Right lobe of liver (tissue), 6 donors: ENCODE results near the gene ZNF385B. TPM values are rescaled to one million over a fixed set of nuclear protein-coding genes. Genes with fewer than 3 reads are reported as not detected.

Experiments
- ATAC-seq, 4 donors: fragments of 200-7000 bp; cut with Tn5 transposase; one replicate each; pipeline ENCODE4 v1.9.1; 2020; ENCODE audit warnings: mild to moderate bottlenecking in 4 of 4, moderate library complexity in 4 of 4
- DNase-seq, 3 donors: peaks; one replicate each; pipeline ENCODE4 v3.0.0-alpha.2; 2020
- H3K27ac ChIP-seq, 3 donors: fragments of 200-600 bp; one replicate each; pipeline ENCODE4 v1.8.0; 2022
- H3K27me3 ChIP-seq, 2 donors: fragments of 200-600 bp; one replicate each; pipeline ENCODE4 v1.8.0; 2022
- H3K36me3 ChIP-seq, 4 donors: fragments of 200-600 bp; sonication (generic) in 1 of 4; one replicate each; pipeline versions ENCODE4 v1.5.1 to v1.8.0; 2017 to 2022; ENCODE audit warnings: control low read depth in 1 of 4
- H3K4me1 ChIP-seq, 4 donors: fragments of 200-600 bp; sonication (generic) in 1 of 4; one replicate each; pipeline versions ENCODE4 v1.5.1 to v1.8.0; 2017 to 2022; ENCODE audit warnings: control low read depth in 1 of 4
- H3K4me3 ChIP-seq, 3 donors: fragments of 200-600 bp; one replicate each; pipeline ENCODE4 v1.8.0; 2022
- H3K9me3 ChIP-seq, 4 donors: fragments of 200-600 bp; sonication (generic) in 1 of 4; one replicate each; pipeline versions ENCODE4 v1.5.1 to v1.8.0; 2017 to 2022; ENCODE audit warnings: control low read depth in 1 of 4
- POLR2A ChIP-seq: fragments of 450-650 bp; IDR thresholded peaks from one replicate; pipeline ENCODE4 v1.6.1; 2017; ENCODE audit warnings: antibody characterized with exemption, mild to moderate bottlenecking
- WGBS: methylation state at CpG from one replicate; pipeline ENCODE4 v1.1.6; 2018; ENCODE audit warnings: low coverage, low lambda C conversion rate; ENCODE audit not compliant: insufficient coverage; ENCODE audit errors: missing lambda C conversion rate; 5-methylcytosine and 5-hydroxymethylcytosine counted together
- intact Hi-C, 2 donors: fragments of 100-400 bp; cut with DNase I; formaldehyde crosslinking; loops; one replicate each; pipeline versions ENCODE4 v1.11.2 to v1.14.1; 2022
- total RNA-seq, 6 experiments: library from RNA; depleted of rRNA in 2 of 6; stranded (reverse); fragments of >200 nt in 2 of 6; fragmentation: NEBNext Ultra II Directional in 3 of 6; extraction: Animal tissue kit (Norgen Biotek cat#: 25700) in 3 of 6; gene quantifications; one replicate each; pipeline versions ENCODE4 v1.1.0 to v1.2.4, GENCODE V29; 2016 to 2023
- TF ChIP-seq, protein P1 (sequence below), 4 donors: fragments of 200-600 bp in 3 of 4; fragments of 450-650 bp in 1 of 4; IDR thresholded peaks; one replicate each; pipeline versions ENCODE4 v1.5.1 to v1.8.0; 2016 to 2022; ENCODE audit warnings: antibody characterized with exemption in 4 of 4, mild to moderate bottlenecking in 2 of 4
- donor health status: DM: no; HTN: yes; CAD: no.
- donor health status: DM: no; HTN: no; CAD: no.
- donor health status: DM: no; HTN: no; CAD: no.
- donor health status: DM: no; HTN: yes; CAD: no.
- donor health status: DM: no; HTN: yes; CAD: no.

ZNF385B gene
- total RNA-seq, 6 experiments from 2014 or later, result 3.9 to 15.7 (median 5.9) TPM

DNA sequence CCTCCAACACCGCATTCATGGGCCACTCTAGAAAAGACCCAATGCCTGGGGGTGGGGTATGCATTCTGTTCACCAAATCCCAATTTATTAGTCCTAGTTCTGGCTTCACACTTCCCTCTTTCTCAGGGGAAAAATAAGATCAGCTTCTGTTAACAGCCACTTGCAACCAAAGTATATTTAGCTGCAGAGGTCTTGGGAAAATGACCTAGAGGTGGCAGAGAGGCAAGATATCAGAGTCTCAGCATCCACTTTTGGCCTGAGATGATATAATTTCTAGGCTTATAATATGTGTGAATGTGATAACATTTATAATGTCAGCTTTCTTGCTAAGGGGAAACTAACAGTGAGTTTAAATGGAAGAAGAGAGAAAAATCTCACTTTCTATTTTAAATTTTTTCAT lies 89.1 kb downstream of the ZNF385B start:
- Histone ChIP-seq H3K4me3 (no peak overlapping the region), H3K36me3 (no peaks in the 10 kb centered on the region), H3K27me3 (no peaks in the 10 kb centered on the region), H3K9me3 (no peaks in the 10 kb centered on the region), H3K4me1 (no peaks in the 10 kb centered on the region), H3K27ac (no peak overlapping the region)
- 94% methylated on average over 1 of the region's 1 CpG for WGBS
- TF ChIP-seq POLR2A, result no peak
- TF ChIP-seq, protein P1, sequence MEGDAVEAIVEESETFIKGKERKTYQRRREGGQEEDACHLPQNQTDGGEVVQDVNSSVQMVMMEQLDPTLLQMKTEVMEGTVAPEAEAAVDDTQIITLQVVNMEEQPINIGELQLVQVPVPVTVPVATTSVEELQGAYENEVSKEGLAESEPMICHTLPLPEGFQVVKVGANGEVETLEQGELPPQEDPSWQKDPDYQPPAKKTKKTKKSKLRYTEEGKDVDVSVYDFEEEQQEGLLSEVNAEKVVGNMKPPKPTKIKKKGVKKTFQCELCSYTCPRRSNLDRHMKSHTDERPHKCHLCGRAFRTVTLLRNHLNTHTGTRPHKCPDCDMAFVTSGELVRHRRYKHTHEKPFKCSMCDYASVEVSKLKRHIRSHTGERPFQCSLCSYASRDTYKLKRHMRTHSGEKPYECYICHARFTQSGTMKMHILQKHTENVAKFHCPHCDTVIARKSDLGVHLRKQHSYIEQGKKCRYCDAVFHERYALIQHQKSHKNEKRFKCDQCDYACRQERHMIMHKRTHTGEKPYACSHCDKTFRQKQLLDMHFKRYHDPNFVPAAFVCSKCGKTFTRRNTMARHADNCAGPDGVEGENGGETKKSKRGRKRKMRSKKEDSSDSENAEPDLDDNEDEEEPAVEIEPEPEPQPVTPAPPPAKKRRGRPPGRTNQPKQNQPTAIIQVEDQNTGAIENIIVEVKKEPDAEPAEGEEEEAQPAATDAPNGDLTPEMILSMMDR (IDR thresholded peaks at IDR 0.05), result no peak
- DNase-seq (no peak), ATAC-seq (no peak)
- intact Hi-C loops, result no loop called here

DNA sequence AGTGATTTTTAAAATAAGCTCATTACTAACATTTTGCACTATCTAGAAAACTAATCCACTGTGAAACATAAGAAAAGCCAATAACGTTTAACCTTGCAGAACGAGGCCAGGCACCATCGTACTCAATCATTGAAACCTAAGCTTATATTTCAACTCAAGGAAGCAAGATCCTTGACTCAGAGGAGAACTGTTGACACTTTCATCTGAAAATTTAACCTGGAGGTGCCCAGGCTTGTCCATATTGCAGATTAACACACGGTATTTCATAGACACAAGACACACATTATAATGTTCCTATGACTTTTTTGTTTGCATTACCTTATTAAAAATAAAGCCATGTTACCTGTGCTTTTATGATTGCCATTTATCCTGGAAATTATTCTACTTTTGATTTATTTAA lies 89.6 kb downstream of the ZNF385B start:
- WGBS, result 88% methylated on average over 4 of the region's 4 CpGs
- H3K4me3 ChIP-seq, result no peak overlapping the region

DNA sequence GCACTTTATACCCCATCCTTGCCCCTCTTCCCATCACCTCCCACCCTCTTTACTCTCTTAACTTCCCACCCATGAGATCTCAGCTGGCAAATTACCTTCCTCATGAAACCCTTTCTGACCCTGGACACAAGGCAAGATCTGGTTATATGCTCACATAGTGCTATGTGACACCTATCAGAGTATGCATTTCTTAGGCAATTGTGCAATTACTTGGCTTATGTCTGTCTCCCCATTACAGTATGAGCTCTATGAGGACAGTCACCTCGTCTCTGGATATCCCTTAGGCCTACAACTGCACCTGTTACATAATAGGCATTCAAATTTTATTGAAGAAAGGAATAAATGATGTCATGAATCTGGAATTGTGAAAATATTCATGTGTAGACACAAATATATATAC lies 91.4 kb downstream of the ZNF385B start:
- intact Hi-C loops, result no loop called here
- no peak for DNase-seq
- Histone ChIP-seq H3K4me3 (no peak overlapping the region), H3K27ac (no peak overlapping the region), H3K27me3 (no peaks in the 10 kb centered on the region), H3K4me1 (no peaks in the 10 kb centered on the region), H3K36me3 (no peaks in the 10 kb centered on the region), H3K9me3 (no peaks in the 10 kb centered on the region)
- no peak for ATAC-seq
- WGBS, result 62% methylated on average over 1 of the region's 1 CpG
- TF ChIP-seq, protein P1 (IDR thresholded peaks at IDR 0.05), result no peak
- no peak for TF ChIP-seq POLR2A

More for the DNA sequence above, 89.6 kb downstream of the ZNF385B start:
- intact Hi-C loops, result no loop called here
- Histone ChIP-seq H3K9me3 (no peaks in the 10 kb centered on the region), H3K36me3 (no peaks in the 10 kb centered on the region), H3K27ac (no peak overlapping the region), H3K4me1 (no peaks in the 10 kb centered on the region), H3K27me3 (no peaks in the 10 kb centered on the region)
- ATAC-seq (no peak), DNase-seq (no peak)
- TF ChIP-seq, protein P1 (IDR thresholded peaks at IDR 0.05), result no peak
- TF ChIP-seq POLR2A, result no peak

DNA sequence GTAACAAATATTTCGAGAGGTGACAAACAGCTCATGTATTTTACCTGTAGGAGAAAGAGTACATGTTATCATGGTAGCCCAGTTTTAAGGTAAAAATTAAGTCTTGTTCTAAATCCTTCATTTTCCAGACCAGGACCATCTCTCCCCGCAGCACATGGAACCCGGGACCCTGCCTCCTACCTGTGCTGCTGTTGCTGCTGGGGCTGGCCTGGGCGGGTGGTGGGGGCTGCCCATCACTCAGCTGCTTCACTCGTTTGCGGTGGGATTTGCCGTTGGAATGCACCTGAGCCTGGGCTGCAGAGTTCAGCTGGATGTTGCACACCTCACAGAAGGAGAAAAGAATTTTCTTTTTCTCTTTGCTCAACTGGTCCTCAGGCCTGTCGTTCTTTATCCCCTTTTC lies 92.1 kb downstream of the ZNF385B start:
- H3K9me3 ChIP-seq, result no peaks in the 10 kb centered on the region
- no peaks in the 10 kb centered on the region for H3K36me3 ChIP-seq
- no peaks in the 10 kb centered on the region for H3K27me3 ChIP-seq
- no peak overlapping the region for H3K27ac ChIP-seq
- H3K4me1 ChIP-seq, result no peaks in the 10 kb centered on the region
- TF ChIP-seq POLR2A, result no peak
- TF ChIP-seq, protein P1 (IDR thresholded peaks at IDR 0.05), result no peak
- no peak overlapping the region for H3K4me3 ChIP-seq
- DNase-seq (no peak), ATAC-seq (no peak)
- intact Hi-C loops, result no loop called here
- 85% methylated on average over 4 of the region's 8 CpGs for WGBS

DNA sequence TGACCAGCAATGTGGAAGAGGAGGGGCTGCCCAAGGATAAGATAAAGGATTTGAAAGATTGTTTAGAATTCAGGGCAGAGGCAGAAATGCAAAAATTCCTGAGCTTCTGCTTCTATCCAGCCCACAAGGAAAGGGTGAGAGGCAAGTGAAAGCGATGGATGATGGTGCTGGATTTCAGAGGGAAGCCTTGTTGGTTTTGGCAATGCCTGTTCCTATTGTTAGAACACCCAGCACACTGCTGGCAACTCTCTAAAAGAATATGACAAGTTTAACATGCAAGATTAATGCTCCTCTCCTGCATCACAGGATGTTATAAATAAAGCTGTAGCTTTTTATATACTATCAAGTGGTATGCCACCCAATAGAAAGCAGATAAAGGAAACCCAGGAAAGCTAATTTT lies 92.6 kb downstream of the ZNF385B start:
- 58% methylated on average over 1 of the region's 1 CpG for WGBS
- H3K9me3 ChIP-seq, result no peaks in the 10 kb centered on the region
- no peaks in the 10 kb centered on the region for H3K27me3 ChIP-seq
- intact Hi-C loops, result no loop called here
- H3K4me3 ChIP-seq, result no peak overlapping the region
- ATAC-seq, result no peak
- H3K36me3 ChIP-seq, result no peaks in the 10 kb centered on the region
- DNase-seq, result no peak
- H3K27ac ChIP-seq, result no peak overlapping the region
- no peaks in the 10 kb centered on the region for H3K4me1 ChIP-seq
- no peak for TF ChIP-seq POLR2A
- TF ChIP-seq, protein P1 (IDR thresholded peaks at IDR 0.05), result no peak
